Right lobe of liver (tissue), 4 donors: ENCODE results near the gene TPSAB1.

Experiments
- CTCF ChIP-seq, 4 donors: fragments of 200-600 bp in 3 of 4; fragments of 450-650 bp in 1 of 4; IDR thresholded peaks; one replicate each; pipeline versions ENCODE4 v1.5.1 to v1.8.0; 2016 to 2022; ENCODE audit warnings: antibody characterized with exemption in 4 of 4, mild to moderate bottlenecking in 2 of 4
- POLR2A ChIP-seq: fragments of 450-650 bp; IDR thresholded peaks from one replicate; pipeline ENCODE4 v1.6.1; 2017; ENCODE audit warnings: antibody characterized with exemption, mild to moderate bottlenecking
- donor health status: DM: no; HTN: no; CAD: no.
- donor health status: DM: no; HTN: no; CAD: no.
- donor health status: DM: no; HTN: yes; CAD: no.

- no peak for TF ChIP-seq CTCF (IDR thresholded peaks at IDR 0.05)
- TF ChIP-seq POLR2A = no peak
Measured at GRCh38 chr16:1283996-1284616, 43.6 kb downstream of the TPSAB1 start.
